GM21367 (cell line): ENCODE measurements around the gene COL20A1.

Experiments
- ATAC-seq: cut with Tn5 transposase; IDR thresholded peaks from one replicate; pipeline ENCODE4 v1.9.1; 2021; ENCODE audit not compliant: unreplicated experiment

The COL20A1 gene

GRCh38 chr20:63307538-63308217 lies 14.7 kb downstream of the COL20A1 start:
- ATAC-seq, result no peak

- no peak for ATAC-seq
Observed at GRCh38 chr20:63308218-63308911, 15.4 kb downstream of the COL20A1 start.

DNA sequence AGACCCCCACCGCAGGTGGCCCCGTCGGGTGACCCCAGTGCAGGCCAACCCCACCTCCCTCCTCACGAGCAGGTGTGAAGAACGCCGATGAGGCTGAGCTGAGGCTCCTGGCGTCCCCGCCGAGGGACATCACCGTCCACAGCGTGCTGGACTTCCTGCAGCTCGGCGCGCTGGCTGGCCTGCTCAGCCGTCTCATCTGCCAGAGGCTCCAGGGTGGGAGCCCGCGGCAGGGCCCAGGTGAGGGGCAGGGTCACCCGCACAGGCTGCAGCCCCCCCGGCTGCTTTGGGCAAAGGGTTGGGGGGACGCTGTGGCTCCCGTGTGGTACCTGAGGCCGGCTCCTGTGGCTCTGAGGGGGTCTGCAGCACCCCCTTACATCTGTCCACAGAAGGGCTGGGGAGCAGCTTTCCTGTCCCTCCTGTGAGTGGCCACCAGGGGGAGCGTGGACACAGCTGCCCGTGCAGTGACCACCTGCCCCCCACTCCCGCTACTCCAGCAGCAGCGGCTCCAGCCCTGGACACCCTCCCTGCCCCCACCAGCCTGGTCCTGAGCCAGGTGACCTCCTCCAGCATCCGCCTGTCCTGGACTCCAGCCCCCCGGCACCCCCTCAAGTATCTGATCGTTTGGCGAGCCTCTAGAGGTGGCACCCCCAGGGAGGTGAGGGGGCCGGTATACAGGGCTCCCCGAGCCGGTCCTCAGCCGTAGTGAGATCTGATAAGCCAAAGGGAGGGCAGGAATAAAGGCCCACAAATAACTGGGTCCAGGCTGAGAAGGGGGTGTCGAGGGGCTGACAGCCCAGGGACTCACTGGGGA lies 16.5 kb downstream of the COL20A1 start:
- ATAC-seq, result no peak

DNA sequence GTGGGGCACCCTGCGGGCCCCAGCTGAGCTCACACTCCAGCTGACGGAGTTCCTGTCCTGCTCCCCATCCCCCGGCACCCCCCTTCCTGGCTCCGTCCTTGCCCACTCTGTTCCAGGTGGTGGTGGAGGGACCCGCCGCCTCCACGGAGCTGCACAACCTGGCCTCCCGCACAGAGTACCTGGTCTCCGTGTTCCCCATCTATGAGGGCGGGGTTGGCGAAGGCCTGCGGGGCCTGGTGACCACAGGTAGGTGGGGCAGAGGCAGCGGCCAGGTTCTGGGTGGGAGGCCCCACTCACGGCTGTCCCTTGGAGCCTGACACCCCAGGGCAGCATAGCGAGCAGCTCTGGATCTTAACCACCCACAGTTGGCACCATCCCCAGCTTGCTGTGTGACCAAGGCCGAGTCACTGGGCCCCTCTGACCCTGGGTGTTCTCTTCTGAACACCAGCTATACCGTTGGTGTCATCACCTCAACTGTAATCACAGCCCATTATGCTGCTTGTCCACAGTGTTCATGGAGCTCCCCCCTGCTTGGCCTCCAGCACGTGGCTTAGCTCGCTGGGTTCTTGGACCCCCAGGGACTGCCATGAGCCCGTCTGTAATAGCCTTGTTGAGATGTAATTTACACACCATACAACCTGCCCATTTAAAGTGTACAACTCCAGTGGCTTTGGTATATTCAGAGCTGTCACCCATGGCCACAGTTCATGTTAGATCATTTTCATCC lies 17.4 kb downstream of the COL20A1 start:
- ATAC-seq, result no peak

- ATAC-seq, result no peak
Observed at GRCh38 chr20:63311186-63311832, 18.3 kb downstream of the COL20A1 start.

GRCh38 chr20:63311833-63312243 lies 18.9 kb downstream of the COL20A1 start:
- ATAC-seq, result no peak

DNA sequence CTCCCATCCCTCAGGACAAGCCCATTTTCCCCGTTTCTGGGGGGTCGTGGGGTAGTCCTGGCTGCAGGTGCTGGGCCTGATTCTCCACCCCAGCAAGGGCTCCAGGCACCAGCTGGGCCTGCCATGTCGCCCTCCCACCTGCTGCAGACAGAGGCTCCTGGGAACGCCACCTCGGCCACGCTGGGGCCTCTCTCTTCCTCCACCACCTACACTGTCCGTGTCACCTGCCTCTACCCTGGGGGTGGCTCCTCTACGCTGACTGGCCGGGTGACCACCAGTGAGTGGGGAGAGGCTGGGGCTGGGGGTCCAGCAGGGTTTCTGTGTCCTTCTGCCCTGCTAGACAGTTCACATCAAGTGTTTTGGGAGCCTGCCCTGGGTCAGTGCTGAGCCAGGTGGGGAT lies 19.3 kb downstream of the COL20A1 start:
- no peak for ATAC-seq

DNA sequence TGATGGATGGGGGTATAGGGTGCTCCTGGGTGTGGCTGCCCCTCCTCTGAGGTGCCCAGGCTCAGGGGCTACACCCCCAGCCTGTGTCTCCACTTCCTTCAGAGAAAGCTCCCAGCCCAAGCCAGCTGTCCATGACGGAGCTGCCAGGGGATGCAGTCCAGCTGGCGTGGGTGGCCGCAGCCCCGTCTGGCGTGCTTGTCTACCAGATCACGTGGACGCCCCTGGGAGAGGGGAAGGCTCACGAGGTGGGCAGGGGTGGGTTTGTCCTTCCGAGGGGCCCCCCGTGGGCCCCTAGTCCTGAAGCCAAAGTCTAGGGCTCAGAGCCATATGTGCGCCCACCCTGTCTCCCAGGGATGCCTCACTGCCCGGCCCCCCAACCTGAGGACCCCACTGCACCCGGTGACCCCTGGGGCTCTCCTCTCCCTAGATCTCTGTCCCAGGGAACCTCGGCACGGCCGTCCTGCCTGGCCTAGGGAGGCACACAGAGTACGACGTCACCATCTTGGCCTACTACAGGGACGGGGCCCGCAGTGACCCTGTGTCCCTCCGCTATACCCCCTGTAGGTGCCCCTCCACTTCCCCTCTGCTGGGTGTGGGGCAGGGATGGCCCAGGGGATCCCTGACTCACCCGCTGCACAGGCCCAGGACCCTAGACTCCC lies 19.8 kb downstream of the COL20A1 start:
- no peak for ATAC-seq

GRCh38 chr20:63313349-63314014 lies 20.5 kb downstream of the COL20A1 start:
- ATAC-seq, result no peak

DNA sequence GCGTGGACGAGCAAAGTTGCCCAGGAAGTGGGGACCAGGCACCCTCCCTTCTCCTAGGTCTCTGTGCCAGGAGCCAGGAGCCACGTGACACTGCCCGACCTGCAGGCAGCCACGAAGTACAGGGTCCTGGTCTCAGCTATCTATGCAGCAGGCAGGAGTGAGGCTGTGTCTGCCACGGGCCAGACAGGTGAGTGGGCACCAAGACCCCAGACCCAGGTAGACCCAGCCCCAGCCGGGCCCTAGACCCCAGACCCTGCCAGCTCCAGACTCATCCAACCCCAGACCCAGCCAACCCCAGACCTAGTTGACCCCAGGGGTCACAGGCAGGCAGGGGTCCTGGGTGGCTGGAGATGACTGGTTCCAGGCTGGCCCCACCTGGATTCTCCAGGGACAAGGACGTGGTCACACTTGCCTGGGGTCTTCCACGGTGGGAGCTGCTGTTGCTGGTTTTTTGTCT lies 21.1 kb downstream of the COL20A1 start:
- ATAC-seq, result no peak

GRCh38 chr20:63314566-63315239 lies 21.7 kb downstream of the COL20A1 start:
- no peak for ATAC-seq

- no peak for ATAC-seq
Observed at GRCh38 chr20:63315240-63315689, 22.3 kb downstream of the COL20A1 start.

DNA sequence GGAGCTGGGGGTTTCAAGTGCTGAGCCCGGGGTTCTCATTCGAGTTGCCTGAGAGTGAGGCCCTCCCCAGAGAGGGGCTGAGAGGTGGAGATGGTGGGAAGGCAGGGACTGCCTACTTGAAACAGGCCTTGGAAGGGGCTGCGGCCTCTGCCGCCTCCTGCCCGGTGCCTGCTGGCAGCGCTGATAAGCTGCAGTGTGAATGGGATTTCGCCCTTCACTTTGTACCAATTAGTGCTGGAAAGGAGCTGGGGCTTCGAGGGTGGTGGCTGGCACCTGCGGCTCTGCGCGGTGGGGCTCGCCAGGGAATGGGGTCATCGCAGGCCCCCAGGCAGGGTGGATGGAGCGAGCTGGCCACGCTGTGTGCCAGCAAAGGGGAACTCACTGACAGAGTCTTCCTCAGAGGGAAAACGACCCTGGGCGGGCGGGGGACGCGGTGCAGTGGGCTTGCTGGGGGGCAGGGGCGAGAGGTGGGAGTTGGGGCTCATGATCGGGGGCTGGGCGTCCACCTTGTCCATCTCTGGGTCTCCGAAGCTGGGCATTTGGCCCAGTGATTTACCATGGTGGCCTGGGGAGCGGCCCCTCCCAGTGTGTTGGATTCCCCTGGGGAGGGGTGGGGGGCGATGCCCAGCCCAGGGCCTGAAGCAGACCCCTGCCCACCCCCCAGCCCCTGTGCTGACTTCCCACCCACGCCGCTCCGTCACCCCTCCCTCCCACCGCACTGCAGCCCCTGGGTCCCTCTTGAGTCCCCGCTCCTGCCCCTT lies 22.9 kb downstream of the COL20A1 start:
- no peak for ATAC-seq

DNA sequence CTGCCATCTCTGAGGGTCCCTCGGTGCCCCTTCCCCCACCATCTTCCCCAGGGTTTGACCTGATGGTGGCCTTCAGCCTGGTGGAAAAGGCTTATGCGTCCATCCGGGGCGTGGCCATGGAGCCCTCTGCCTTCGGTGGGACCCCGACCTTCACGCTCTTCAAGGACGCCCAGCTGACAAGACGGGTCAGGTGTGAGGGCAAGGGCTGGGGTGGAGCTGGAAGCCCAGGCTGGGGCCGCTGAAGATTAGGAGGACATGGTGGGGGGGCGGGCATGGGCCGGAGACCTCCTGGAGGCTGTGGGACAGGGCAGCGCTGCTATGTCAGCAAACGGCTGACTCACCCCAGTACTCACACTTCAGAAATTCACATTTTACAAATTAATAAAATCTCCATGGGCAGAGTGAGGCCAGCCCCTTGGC lies 23.5 kb downstream of the COL20A1 start:
- no peak for ATAC-seq

DNA sequence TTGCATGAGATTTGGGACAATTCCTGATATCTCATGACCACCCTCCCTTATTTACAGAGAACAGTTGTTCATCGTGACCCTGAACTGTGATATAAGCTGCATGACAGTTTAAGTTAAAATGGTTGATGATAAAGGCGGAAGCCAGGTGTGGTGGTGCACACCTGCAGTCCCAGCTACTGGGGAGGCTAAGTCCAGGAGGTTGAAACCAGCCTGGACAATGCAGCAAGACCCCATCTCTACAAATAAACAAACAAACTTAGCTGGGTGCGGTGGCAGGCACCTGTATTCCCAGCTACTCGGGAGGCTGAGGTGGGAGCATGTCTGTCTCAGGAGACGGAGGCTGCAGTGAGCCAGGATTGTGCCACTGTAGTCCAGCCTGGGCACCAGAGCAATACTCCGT lies 24.1 kb downstream of the COL20A1 start:
- no peak for ATAC-seq

DNA sequence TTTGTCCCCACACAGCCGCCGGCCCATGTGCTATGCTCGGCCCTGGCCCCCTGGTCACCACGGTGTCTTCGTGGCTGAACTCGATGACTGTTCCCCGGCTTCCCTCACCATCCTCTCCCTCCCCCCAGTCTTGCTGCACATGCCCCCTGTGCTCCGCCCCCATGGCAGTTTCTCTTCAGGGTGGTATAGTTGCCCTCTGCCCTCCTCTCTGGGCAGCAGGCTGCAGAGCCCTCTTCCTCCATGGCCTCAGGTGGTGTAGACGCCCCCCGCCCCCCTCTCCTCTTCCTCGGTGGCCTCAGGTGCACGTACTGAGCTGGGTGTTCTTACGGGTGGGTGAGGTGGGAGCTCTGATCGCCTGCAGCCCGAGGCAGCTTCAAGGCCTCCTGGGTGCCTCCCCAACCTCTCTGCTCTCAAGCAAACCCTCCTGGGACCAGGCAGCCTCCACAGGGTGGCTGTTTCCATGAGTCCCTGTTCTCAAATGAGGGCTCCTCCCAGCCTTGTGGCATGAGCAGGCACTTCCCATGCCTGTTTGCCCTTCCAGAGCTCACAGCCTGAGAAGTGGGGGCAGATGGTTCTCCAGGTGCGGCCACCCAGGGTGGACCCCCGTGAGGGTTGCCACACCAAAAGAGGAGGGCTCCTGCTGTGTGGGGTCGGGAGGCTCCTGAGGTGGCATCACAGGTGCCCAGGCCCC lies 24.8 kb downstream of the COL20A1 start:
- ATAC-seq, result no peak

- ATAC-seq, result no peak
Observed at GRCh38 chr20:63318391-63319163, 25.6 kb downstream of the COL20A1 start.
